PC-3 (cell line): ENCODE results near the gene ATG14. TPM values are rescaled to one million over a fixed set of nuclear protein-coding genes. Genes with fewer than 3 reads are reported as not detected.
A peak's percentile ranks its signal among the peaks of the same experiment; 100 is the strongest.

Experiments used
- ATAC-seq: fragments of 200-7000 bp; cut with Tn5 transposase; 2 replicates; pipeline ENCODE4 v1.9.1; 2020; ENCODE audit warnings: mild to moderate bottlenecking, moderate library complexity
- BruUV-seq: library from RNA; stranded (reverse); fragments of 400-500 nt; replicated peaks from 2 replicates; lab custom pipeline; 2021; lab: Mats Ljungman, UMichigan
- CTCF ChIA-PET: fragments of 300-600 bp; sonication (Branson Sonifier 250); formaldehyde crosslinking; loops from one replicate; lab custom pipeline; 2022; ENCODE audit warnings: antibody characterized with exemption; lab: Charles Lee
- POLR2A ChIA-PET: fragments of 300-600 bp; sonication (Branson Sonifier 250); formaldehyde crosslinking; loops from one replicate; lab custom pipeline; 2022; ENCODE audit warnings: antibody characterized with exemption; ENCODE audit not compliant: unreplicated experiment; lab: Charles Lee
- DNase-seq: peaks from one replicate; pipeline ENCODE4 v3.0.0-alpha.2; 2015
- H2AFZ ChIP-seq: fragments of 300-600 bp; sonication (generic); 2 replicates; pipeline ENCODE4 v1.6.0; 2016; ENCODE audit warnings: antibody characterized with exemption, low read length
- H3F3A ChIP-seq: fragments of 300-600 bp; sonication (generic); one replicate; pipeline ENCODE4 v1.6.0; 2017; ENCODE audit warnings: antibody characterized with exemption, low read length, control low read depth, mild to moderate bottlenecking; ENCODE audit not compliant: unreplicated experiment
- H3K27ac ChIP-seq: fragments of 300-600 bp; sonication (generic); 2 replicates; pipeline ENCODE4 v1.5.1; 2016; ENCODE audit warnings: mild to moderate bottlenecking, low read length
- H3K27me3 ChIP-seq: fragments of 300-600 bp; sonication (generic); 2 replicates; pipeline ENCODE4 v1.6.1; 2016; ENCODE audit warnings: low read length, mixed read lengths
- H3K36me3 ChIP-seq: fragments of 300-600 bp; sonication (generic); 2 replicates; pipeline ENCODE4 v1.6.1; 2016; ENCODE audit warnings: low read depth, mixed run types, low read length, mixed read lengths
- H3K4me1 ChIP-seq: fragments of 300-600 bp; sonication (generic); 2 replicates; pipeline ENCODE4 v1.5.1; 2016; ENCODE audit warnings: low read length; ENCODE audit not compliant: insufficient read depth
- H3K4me2 ChIP-seq: fragments of 300-600 bp; sonication (generic); 2 replicates; pipeline ENCODE4 v1.6.0; 2016; ENCODE audit warnings: low read length
- H3K4me3 ChIP-seq: fragments of 300-600 bp; sonication (generic); 2 replicates; pipeline ENCODE4 v1.5.1; 2016; ENCODE audit warnings: mild to moderate bottlenecking, low read length, mixed read lengths
- H3K79me2 ChIP-seq: fragments of 300-600 bp; sonication (generic); 2 replicates; pipeline ENCODE4 v1.6.1; 2017; ENCODE audit warnings: low read length, mixed read lengths
- H3K9ac ChIP-seq: fragments of 300-600 bp; sonication (generic); 2 replicates; pipeline ENCODE4 v1.6.0; 2016; ENCODE audit warnings: mild to moderate bottlenecking, low read length
- H3K9me2 ChIP-seq: fragments of 300-600 bp; sonication (generic); replicated peaks from 2 replicates; pipeline ENCODE4 v1.6.1; 2016; ENCODE audit warnings: mixed run types, low read length, mixed read lengths
- H3K9me3 ChIP-seq: fragments of 300-600 bp; sonication (generic); 2 replicates; pipeline ENCODE4 v1.6.1; 2016; ENCODE audit warnings: low read length, mixed read lengths
- H4K20me1 ChIP-seq: fragments of 300-600 bp; sonication (generic); 2 replicates; pipeline ENCODE4 v1.6.1; 2016; ENCODE audit warnings: low read length, mixed read lengths
- EZH2 ChIP-seq: fragments of 300-600 bp; sonication (generic); IDR thresholded peaks from one replicate; pipeline ENCODE4 v1.6.1; 2017; ENCODE audit warnings: antibody characterized with exemption, mild to moderate bottlenecking, low read length; ENCODE audit not compliant: unreplicated experiment
- EZH2phosphoT487 ChIP-seq: fragments of 300-600 bp; sonication (generic); IDR thresholded peaks from 2 replicates; pipeline ENCODE4 v1.6.1; 2018; ENCODE audit warnings: mild to moderate bottlenecking, antibody characterized with exemption, low read length, borderline replicate concordance
- intact Hi-C: fragments of 100-400 bp; cut with micrococcal nuclease; formaldehyde crosslinking; loops from 2 replicates; pipeline ENCODE4 v1.9.0; 2023
- total RNA-seq: library from RNA; depleted of rRNA; stranded (reverse); fragments of >200 nt; gene quantifications from 2 replicates; pipeline ENCODE4 v1.2.3, GENCODE V29; 2014
- TF ChIP-seq, protein P1 (sequence below): fragments of 300-600 bp; sonication (generic); conservative IDR thresholded peaks from 2 replicates; pipeline ENCODE4 v1.5.1; 2017; ENCODE audit warnings: antibody characterized with exemption, low read depth, mild to moderate bottlenecking, low read length

ATG14 gene
- total RNA-seq, 1 experiment from 2014 or later = 20.2 TPM

DNA sequence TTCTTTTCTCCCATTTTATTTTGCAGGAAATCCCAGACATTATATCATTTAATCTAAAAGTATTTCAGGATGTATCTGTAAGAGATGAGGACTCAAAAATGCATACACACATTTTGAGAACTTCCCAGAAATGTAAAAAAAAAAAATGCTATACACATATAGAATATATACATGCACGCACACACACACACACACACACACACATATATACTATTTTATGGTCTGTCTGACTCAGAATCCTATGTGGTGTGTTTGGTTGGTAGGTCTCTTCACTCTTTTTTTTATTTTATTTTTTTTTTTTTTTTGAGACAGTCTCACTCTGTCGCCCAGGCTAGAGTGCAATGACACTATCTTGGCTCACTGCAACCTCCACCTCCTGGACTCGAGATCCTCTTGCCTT lies 74.9 kb downstream of the ATG14 start:
- ATAC-seq (no peak), DNase-seq (no peak)
- POLR2A ChIA-PET = no interaction called here
- CTCF ChIA-PET = no interaction called here
- BruUV-seq = no TSS peak
- no peak overlapping the region for H3K4me3 ChIP-seq
- intact Hi-C loops = no loop called here
- H4K20me1 ChIP-seq = 0 out of 2 replicates have a peak, but pooled peaks cover 13% of the 10 kb centered on the region
- H3F3A ChIP-seq = no peaks in the 10 kb centered on the region
- H3K27me3 ChIP-seq = no peaks in the 10 kb centered on the region
- peaks cover 66% of the 10 kb centered on the region for H3K79me2 ChIP-seq
- H2AFZ ChIP-seq = no peak overlapping the region
- H3K36me3 ChIP-seq = peaks cover 4% of the 10 kb centered on the region; the same call in 1 of the 2 replicates
- no peaks in the 10 kb centered on the region for H3K9me3 ChIP-seq
- no peak overlapping the region for H3K27ac ChIP-seq
- no peak for TF ChIP-seq EZH2phosphoT487
- TF ChIP-seq, protein P1, sequence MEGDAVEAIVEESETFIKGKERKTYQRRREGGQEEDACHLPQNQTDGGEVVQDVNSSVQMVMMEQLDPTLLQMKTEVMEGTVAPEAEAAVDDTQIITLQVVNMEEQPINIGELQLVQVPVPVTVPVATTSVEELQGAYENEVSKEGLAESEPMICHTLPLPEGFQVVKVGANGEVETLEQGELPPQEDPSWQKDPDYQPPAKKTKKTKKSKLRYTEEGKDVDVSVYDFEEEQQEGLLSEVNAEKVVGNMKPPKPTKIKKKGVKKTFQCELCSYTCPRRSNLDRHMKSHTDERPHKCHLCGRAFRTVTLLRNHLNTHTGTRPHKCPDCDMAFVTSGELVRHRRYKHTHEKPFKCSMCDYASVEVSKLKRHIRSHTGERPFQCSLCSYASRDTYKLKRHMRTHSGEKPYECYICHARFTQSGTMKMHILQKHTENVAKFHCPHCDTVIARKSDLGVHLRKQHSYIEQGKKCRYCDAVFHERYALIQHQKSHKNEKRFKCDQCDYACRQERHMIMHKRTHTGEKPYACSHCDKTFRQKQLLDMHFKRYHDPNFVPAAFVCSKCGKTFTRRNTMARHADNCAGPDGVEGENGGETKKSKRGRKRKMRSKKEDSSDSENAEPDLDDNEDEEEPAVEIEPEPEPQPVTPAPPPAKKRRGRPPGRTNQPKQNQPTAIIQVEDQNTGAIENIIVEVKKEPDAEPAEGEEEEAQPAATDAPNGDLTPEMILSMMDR = no peak
- no peak for TF ChIP-seq EZH2
- peaks cover 34% of the 10 kb centered on the region for H3K4me1 ChIP-seq
- no peaks in the 10 kb centered on the region for H3K9me2 ChIP-seq
- H3K9ac ChIP-seq = no peak overlapping the region
- H3K4me2 ChIP-seq = no peak overlapping the region

DNA sequence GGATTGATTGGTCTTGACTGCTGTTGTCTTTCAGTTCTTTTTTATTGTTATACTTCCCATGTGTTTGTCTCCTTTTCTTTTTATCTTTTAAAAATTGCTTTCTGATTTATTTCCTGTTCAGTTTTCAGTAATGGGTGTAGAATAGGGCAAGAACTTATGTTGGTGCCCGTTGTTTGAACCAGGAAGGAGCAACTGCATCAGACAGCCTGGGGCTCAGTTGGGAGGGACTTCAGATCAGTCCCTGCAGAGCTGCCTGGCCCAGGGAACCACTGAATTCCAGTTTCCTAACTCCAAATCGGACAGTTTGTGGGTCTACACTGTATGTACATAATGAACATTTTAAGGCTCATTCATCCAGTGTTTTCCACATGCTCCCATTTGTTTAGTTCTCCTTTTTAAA lies 75.5 kb downstream of the ATG14 start:
- Histone ChIP-seq H3K27me3 (no peaks in the 10 kb centered on the region), H3K4me1 (peaks cover 34% of the 10 kb centered on the region), H3K27ac (no peak overlapping the region), H3K9me2 (no peaks in the 10 kb centered on the region), H2AFZ (no peak overlapping the region), H3K4me2 (no peak overlapping the region), H3K4me3 (no peak overlapping the region), H3K9ac (no peak overlapping the region), H3K36me3 (peaks cover 4% of the 10 kb centered on the region; the same call in 1 of the 2 replicates), H3K79me2 (peaks cover 62% of the 10 kb centered on the region), H3F3A (no peaks in the 10 kb centered on the region), H3K9me3 (no peaks in the 10 kb centered on the region), H4K20me1 (0 out of 2 replicates have a peak, but pooled peaks cover 13% of the 10 kb centered on the region)
- DNase-seq = peak; percentile 27
- TF ChIP-seq, protein P1 = no peak
- TF ChIP-seq EZH2phosphoT487 = no peak
- ATAC-seq = no peak
- POLR2A ChIA-PET = no interaction called here
- BruUV-seq = no TSS peak
- intact Hi-C loops = no loop called here
- CTCF ChIA-PET = no interaction called here

DNA sequence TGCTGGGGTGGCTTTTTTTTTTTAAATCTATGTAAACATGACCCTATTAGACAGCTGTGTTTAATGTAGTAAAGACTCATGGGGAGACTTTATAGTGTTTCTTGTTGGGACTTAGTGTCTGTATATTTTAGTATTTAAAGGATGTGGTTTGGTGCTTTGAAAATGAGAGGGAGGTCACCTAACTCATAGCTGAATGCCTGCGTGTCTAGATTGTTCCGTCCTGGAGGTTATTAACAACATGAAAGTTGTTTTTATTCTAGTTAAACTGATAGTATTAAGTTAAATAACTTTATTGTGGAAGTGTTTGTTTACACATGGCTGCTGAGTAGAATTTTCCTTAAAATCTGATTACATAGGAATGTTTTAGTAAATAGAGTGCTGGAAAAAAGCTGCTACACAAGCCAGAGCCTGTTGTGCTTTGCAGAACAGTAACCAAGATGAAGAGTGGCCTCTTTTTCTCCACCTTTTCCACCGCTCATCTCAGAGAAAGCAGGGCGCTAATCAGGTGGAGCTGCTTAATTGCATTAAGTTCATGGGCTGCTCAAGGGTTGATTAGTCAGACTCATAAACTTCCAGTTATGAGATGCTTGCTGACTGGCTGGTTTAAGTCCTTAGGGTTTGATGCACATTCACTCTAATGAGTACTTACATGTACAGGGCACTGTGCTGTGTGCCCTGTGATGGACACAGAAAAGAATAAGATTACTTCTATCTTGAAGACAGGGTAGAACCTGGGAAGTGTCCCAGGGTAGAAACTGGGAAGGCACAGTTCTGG lies 77.7 kb downstream of the ATG14 start:
- Histone ChIP-seq H3K4me2 (peak overlapping the region; percentile 9; the same call in 1 of the 2 replicates), H3K4me1 (peaks cover 28% of the 10 kb centered on the region), H2AFZ (no peak overlapping the region), H3K9me3 (no peaks in the 10 kb centered on the region), H4K20me1 (0 out of 2 replicates have a peak, but pooled peaks cover 13% of the 10 kb centered on the region), H3F3A (no peaks in the 10 kb centered on the region), H3K4me3 (no peak overlapping the region), H3K27me3 (no peaks in the 10 kb centered on the region), H3K9me2 (no peaks in the 10 kb centered on the region), H3K79me2 (peaks cover 69% of the 10 kb centered on the region), H3K36me3 (peaks cover 4% of the 10 kb centered on the region; the same call in 1 of the 2 replicates), H3K9ac (no peak overlapping the region), H3K27ac (peak overlapping the region; percentile 6)
- ATAC-seq (peak; percentile 89), DNase-seq (peak; percentile 45)
- ChIA-PET POLR2A (interaction anchor here (0.6 kb wide), 3 partner anchors 50 to 120 kb away, joined by 3 to 12 read pairs (median 3); no protein-coding TSS in a partner anchor), CTCF (interaction anchor here (0.6 kb wide), 1 partner anchor 97 kb away, joined by 3 read pairs; no protein-coding TSS in a partner anchor)
- intact Hi-C loops = loop anchor here (1.0 to 2.0 kb wide), 2 partner anchors 27 to 32 kb away; no protein-coding TSS in a partner anchor
- BruUV-seq = no TSS peak
- TF ChIP-seq, protein P1 = no peak
- TF ChIP-seq EZH2phosphoT487 = no peak
- TF ChIP-seq EZH2 = no peak
